Brain microvascular endothelial cell (primary cell): Measurements from ENCODE around the gene ELMO1.

Experiments
- DNase-seq: peaks from one replicate; pipeline ENCODE4 v3.0.0-alpha.2; 2020
- H3K27ac ChIP-seq: fragments of 250-450 bp; sonication (Bioruptor Pico); 2 replicates; pipeline ENCODE4 v1.5.1; 2020; ENCODE audit warnings: mild to moderate bottlenecking, moderate library complexity
- H3K27me3 ChIP-seq: fragments of 250-450 bp; sonication (Bioruptor Pico); replicated peaks from 2 replicates; pipeline ENCODE4 v1.5.1; 2020; ENCODE audit warnings: mild to moderate bottlenecking
- H3K36me3 ChIP-seq: fragments of 250-450 bp; sonication (Bioruptor Pico); replicated peaks from 2 replicates; pipeline ENCODE4 v1.5.1; 2020; ENCODE audit warnings: mild to moderate bottlenecking
- H3K4me3 ChIP-seq: 2 replicates; pipeline ENCODE4 v1.5.1; 2011; ENCODE audit warnings: low read depth, mild to moderate bottlenecking, control low read depth, low read length, moderate library complexity
- in situ Hi-C: cut with HindIII; loops from 2 replicates; pipeline ENCODE4 v1.10.0; 2017; ENCODE audit warnings: low sequenced_read_pairs, low pct_ligation_motif_present
- TF ChIP-seq, protein P1 (sequence below): IDR thresholded peaks from 2 replicates; pipeline ENCODE4 v1.5.1; 2011; ENCODE audit warnings: low read depth, mild to moderate bottlenecking, moderate library complexity, low read length, control low read depth, inconsistent platforms; ENCODE audit errors: missing control alignments

ELMO1 gene

DNA sequence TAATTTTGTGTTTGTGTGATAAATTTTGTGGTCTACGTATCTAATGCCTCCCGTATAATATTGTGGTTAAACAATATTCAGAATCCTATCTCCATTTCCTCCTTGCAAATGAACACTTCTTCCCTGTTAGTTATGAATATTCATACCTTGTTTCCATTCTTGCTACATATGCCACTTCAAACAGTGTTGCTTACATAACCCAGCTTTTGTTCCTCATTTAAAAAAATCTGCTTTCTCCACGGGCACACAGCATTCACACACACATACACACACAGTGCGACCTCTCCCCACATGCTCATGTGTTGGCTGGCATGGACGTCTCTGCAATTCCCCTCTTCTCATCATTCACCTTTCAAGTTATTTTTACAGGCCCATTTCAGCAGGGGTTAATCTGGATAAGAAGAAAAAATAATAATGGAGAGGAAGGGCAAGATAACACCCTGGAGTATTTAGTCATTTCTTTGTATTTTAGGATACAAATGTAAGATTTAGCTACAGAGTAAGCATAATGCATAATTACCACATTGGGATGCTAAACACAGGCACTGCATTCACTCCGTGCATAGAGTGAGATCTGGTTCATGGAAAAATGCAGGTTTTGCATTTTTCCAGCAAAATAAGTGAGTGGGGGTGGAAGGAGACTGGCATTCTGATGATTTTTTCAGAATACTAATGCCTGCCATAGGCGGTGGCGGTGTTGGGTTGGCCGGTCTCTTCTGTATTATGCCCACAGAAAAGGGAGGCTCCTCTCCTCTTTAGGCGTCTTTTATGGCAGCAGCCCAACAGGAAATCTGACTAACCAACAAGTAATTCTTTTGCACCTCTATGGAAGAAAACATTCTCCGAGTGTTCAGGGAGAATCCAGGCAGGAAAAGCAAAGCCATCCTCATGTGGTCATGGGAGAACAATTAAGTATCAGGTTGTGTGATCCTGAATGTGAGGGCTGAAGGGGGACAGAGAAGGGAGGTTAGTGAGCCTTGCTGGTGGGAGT is 31.7 kb upstream of the ELMO1 start:
- no peak for DNase-seq
- Histone ChIP-seq H3K36me3 (no peaks in the 10 kb centered on the region), H3K27ac (no peak overlapping the region), H3K27me3 (no peaks in the 10 kb centered on the region), H3K4me3 (no peak overlapping the region)
- in situ Hi-C loops: no loop called here
- TF ChIP-seq, protein P1, sequence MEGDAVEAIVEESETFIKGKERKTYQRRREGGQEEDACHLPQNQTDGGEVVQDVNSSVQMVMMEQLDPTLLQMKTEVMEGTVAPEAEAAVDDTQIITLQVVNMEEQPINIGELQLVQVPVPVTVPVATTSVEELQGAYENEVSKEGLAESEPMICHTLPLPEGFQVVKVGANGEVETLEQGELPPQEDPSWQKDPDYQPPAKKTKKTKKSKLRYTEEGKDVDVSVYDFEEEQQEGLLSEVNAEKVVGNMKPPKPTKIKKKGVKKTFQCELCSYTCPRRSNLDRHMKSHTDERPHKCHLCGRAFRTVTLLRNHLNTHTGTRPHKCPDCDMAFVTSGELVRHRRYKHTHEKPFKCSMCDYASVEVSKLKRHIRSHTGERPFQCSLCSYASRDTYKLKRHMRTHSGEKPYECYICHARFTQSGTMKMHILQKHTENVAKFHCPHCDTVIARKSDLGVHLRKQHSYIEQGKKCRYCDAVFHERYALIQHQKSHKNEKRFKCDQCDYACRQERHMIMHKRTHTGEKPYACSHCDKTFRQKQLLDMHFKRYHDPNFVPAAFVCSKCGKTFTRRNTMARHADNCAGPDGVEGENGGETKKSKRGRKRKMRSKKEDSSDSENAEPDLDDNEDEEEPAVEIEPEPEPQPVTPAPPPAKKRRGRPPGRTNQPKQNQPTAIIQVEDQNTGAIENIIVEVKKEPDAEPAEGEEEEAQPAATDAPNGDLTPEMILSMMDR: no peak

DNA sequence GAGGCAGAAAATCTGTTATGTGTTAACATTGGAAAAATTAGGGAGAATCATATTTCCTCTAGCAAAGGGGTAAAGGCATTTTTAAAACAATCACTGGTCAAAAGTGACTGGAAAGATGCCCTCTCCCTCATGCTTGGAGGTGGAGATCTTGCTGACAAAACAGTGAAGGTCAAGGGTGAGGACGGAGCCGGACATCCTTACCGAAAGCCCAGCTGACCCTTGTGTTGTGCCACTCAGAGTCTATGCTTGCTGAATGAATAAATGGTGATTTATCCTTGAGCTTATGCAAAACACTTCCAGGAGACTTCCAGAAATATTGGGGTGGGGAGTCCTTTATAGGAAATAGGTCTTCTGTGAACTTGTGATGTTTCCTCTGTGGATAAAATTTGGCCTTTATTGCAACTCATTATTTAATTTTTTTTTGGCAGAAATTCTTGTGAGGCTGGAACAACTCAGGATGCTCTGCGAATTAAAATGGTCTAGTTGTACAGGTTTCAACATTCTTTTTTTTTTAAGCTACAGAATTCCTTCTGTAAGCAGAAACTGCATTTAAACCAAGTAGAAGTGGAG is 28.3 kb upstream of the ELMO1 start:
- Histone ChIP-seq H3K27me3 (no peaks in the 10 kb centered on the region), H3K36me3 (no peaks in the 10 kb centered on the region), H3K27ac (no peak overlapping the region), H3K4me3 (no peak overlapping the region)
- in situ Hi-C loops: no loop called here
- DNase-seq: no peak
- TF ChIP-seq, protein P1: no peak

DNA sequence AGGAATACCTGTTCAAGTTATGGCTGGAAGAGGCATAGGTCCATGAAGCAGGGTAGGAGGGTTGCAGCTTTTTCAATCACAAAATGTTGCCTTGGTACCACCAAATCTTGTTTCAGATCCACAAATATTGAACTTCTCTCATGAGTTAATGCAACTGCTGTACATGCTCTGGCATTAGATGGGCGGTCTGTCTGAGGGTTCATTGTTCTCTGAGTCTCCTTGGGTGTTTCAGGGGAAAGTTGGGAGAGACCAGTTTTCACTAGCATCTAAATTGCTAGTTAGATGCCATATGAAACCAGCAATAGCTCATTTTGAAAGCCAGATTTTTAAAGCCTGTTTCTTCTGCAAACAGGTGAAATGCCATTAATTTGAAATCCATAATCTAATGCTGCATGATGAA is 27.8 kb upstream of the ELMO1 start:
- H3K36me3 ChIP-seq: no peaks in the 10 kb centered on the region
- H3K27ac ChIP-seq: no peak overlapping the region
- in situ Hi-C loops: no loop called here
- H3K4me3 ChIP-seq: no peak overlapping the region
- no peak for DNase-seq
- TF ChIP-seq, protein P1: no peak
- no peaks in the 10 kb centered on the region for H3K27me3 ChIP-seq

DNA sequence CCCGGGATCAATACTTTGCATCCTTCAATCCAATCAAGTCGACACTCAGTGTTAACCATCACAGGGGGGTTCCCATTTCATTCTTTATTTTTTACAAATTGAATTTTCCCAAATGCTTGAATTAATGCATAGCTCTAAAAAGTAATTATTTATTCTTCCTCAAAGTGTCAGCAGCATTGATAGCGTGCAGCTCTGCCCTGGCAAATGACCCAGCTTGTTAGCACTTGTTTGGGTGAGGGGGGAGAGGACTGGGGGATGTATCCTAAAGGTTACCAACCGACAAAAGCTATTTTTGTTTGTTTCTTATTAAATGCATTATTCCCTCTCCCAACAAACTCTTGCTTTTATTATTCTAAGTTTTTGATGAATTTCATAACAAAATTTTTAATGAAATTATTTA is 27.0 kb upstream of the ELMO1 start:
- DNase-seq: no peak
- TF ChIP-seq, protein P1: no peak
- Histone ChIP-seq H3K4me3 (no peak overlapping the region), H3K36me3 (no peaks in the 10 kb centered on the region), H3K27ac (no peak overlapping the region), H3K27me3 (no peaks in the 10 kb centered on the region)
- in situ Hi-C loops: no loop called here

DNA sequence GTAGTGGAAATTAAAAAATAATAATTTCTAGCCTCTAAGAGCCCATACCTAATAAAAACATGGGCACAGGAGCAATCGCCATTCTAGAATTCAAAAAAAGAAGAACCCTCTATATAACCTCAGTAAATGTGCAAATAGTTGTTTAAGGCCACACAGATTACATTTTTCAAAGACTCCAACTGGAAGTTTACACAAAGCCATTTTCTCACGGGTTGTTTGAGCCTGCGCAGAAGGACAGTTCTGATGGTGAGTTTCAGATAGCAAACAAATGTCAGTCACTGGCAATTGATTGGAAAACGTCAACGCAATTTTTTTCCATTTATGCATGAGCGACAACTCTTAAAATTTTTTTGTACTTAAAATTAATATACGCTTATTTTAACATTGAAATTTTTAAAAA is 23.0 kb upstream of the ELMO1 start:
- Histone ChIP-seq H3K4me3 (no peak overlapping the region), H3K27me3 (no peaks in the 10 kb centered on the region), H3K27ac (no peak overlapping the region), H3K36me3 (no peaks in the 10 kb centered on the region)
- DNase-seq: no peak
- in situ Hi-C loops: no loop called here
- TF ChIP-seq, protein P1: no peak
